ENCODE measurements around the gene NUTM1. TPM values are rescaled to one million over a fixed set of nuclear protein-coding genes. Genes with fewer than 3 reads are reported as not detected.
"Not testable (repeated sequence)": the region's sequence is repeated elsewhere in the genome, so short reads cannot be mapped to it uniquely, and the experiment has no call there.

NUTM1 gene
- total RNA-seq, 1 donor from 2014 or later = not detected

- Histone ChIP-seq H3K36me3 (no peaks in the 10 kb centered on the region), H3K27ac (no peak overlapping the region), H3K4me1 (no peaks in the 10 kb centered on the region), H3K4me3 (no peak overlapping the region), H3K27me3 (no peaks in the 10 kb centered on the region), H3K9me3 (no peaks in the 10 kb centered on the region)
- intact Hi-C loops (cut with DNase I) = loop anchor here (10.0 kb wide), 1 partner anchor 293 kb away; no protein-coding TSS in a partner anchor
- no peak for DNase-seq (ENCODE audit: low spot score in 2 of 2)
- no peak for TF ChIP-seq CTCF (IDR thresholded peaks at IDR 0.05)
Measured at GRCh38 chr15:34347951-34348638, 5.0 kb downstream of the NUTM1 start.

GRCh38 chr15:34348735-34349300 is 5.7 kb downstream of the NUTM1 start:
- H3K4me1 ChIP-seq = no peaks in the 10 kb centered on the region
- intact Hi-C loops (cut with DNase I) = loop anchor here (10.0 kb wide), 1 partner anchor 294 kb away; no protein-coding TSS in a partner anchor
- H3K27me3 ChIP-seq = no peaks in the 10 kb centered on the region
- DNase-seq (ENCODE audit: low spot score in 2 of 2) = no peak
- H3K4me3 ChIP-seq = no peak overlapping the region
- no peaks in the 10 kb centered on the region for H3K9me3 ChIP-seq
- no peak for TF ChIP-seq CTCF (IDR thresholded peaks at IDR 0.05)
- no peaks in the 10 kb centered on the region for H3K36me3 ChIP-seq
- no peak overlapping the region for H3K27ac ChIP-seq

GRCh38 chr15:34349769-34350168 is 6.7 kb downstream of the NUTM1 start:
- Histone ChIP-seq H3K27me3 (no peaks in the 10 kb centered on the region), H3K9me3 (no peaks in the 10 kb centered on the region), H3K4me1 (no peaks in the 10 kb centered on the region), H3K36me3 (no peaks in the 10 kb centered on the region), H3K27ac (no peak overlapping the region), H3K4me3 (no peak overlapping the region)
- TF ChIP-seq CTCF (IDR thresholded peaks at IDR 0.05) = no peak
- intact Hi-C loops (cut with DNase I) = loop anchor here (10.0 kb wide), 1 partner anchor 295 kb away; no protein-coding TSS in a partner anchor
- DNase-seq (ENCODE audit: low spot score in 2 of 2) = no peak

GRCh38 chr15:34352996-34353395 is 9.9 kb downstream of the NUTM1 start:
- H3K9me3 ChIP-seq; H3K4me1 ChIP-seq; H3K27ac ChIP-seq; intact Hi-C loops (cut with DNase I); H3K27me3 ChIP-seq; DNase-seq (ENCODE audit: low spot score in 2 of 2); H3K4me3 ChIP-seq: not testable (repeated sequence)
- H3K36me3 ChIP-seq = peaks cover 4 to 25% of the 10 kb centered on the region in 2 donors

- no peak for DNase-seq (ENCODE audit: low spot score in 2 of 2)
- no peak for TF ChIP-seq CTCF (IDR thresholded peaks at IDR 0.05)
- intact Hi-C loops (cut with DNase I) = no loop called here
- Histone ChIP-seq H3K9me3 (no peaks in the 10 kb centered on the region), H3K27me3 (no peaks in the 10 kb centered on the region), H3K4me3 (no peak overlapping the region), H3K36me3 (peaks cover 7 to 30% of the 10 kb centered on the region in 2 donors), H3K4me1 (no peaks in the 10 kb centered on the region), H3K27ac (no peak overlapping the region)
Measured at GRCh38 chr15:34353627-34354026, 10.5 kb downstream of the NUTM1 start.

GRCh38 chr15:34354286-34354685 is 11.2 kb downstream of the NUTM1 start:
- no peak for TF ChIP-seq CTCF (IDR thresholded peaks at IDR 0.05)
- H3K4me1 ChIP-seq = no peaks in the 10 kb centered on the region
- no peak for DNase-seq (ENCODE audit: low spot score in 2 of 2)
- no peak overlapping the region for H3K27ac ChIP-seq
- H3K27me3 ChIP-seq = no peaks in the 10 kb centered on the region
- no peaks in the 10 kb centered on the region for H3K9me3 ChIP-seq
- H3K36me3 ChIP-seq = peaks cover 12 to 37% of the 10 kb centered on the region in 2 donors
- intact Hi-C loops (cut with DNase I) = no loop called here
- H3K4me3 ChIP-seq = no peak overlapping the region

All from ascending aorta (tissue), 2 donors.